Urinary bladder (tissue), 4 donors: Measurements from ENCODE around the gene OR9A2. TPM values are rescaled to one million over a fixed set of nuclear protein-coding genes. Genes with fewer than 3 reads are reported as not detected.
"Not testable (repeated sequence)": the region's sequence is repeated elsewhere in the genome, so short reads cannot be mapped to it uniquely, and the experiment has no call there.

Experiments used
- DNase-seq: peaks from one replicate; pipeline ENCODE4 v3.0.0-alpha.2; 2015; ENCODE audit errors: extremely low spot score
- H3K27ac ChIP-seq: one replicate; pipeline ENCODE4 v1.5.1; 2013; ENCODE audit warnings: low read depth, mild to moderate bottlenecking, moderate library complexity
- H3K36me3 ChIP-seq: one replicate; pipeline ENCODE4 v1.6.1; 2013; ENCODE audit warnings: mild to moderate bottlenecking, moderate library complexity; ENCODE audit not compliant: insufficient read depth
- H3K4me1 ChIP-seq: one replicate; pipeline ENCODE4 v1.6.1; 2013; ENCODE audit warnings: mild to moderate bottlenecking, moderate library complexity; ENCODE audit not compliant: insufficient read depth
- H3K4me3 ChIP-seq: one replicate; pipeline ENCODE4 v1.5.1; 2013; ENCODE audit warnings: low read depth, low read length
- WGBS: extraction: QIAGEN DNeasy Blood & Tissue Kit; methylation state at CpG from one replicate; pipeline ENCODE4 v1.1.7; 2013; 5-methylcytosine and 5-hydroxymethylcytosine counted together
- polyA plus RNA-seq: library from polyadenylated mRNA; stranded (reverse); fragments of 200-250 nt; gene quantifications from one replicate; pipeline ENCODE4 v1.2.3, GENCODE V29; 2013
- total RNA-seq: library from RNA; depleted of rRNA; stranded (reverse); fragments of >200 nt; gene quantifications from one replicate; pipeline ENCODE4 v1.2.3, GENCODE V29; 2014
- donor health status: healthy with polysubstance abuse.
- donor health status: healthy.

Gene OR9A2
- total and polyA plus RNA-seq, 2 donors: 1.1 TPM; not detected in 1

DNA sequence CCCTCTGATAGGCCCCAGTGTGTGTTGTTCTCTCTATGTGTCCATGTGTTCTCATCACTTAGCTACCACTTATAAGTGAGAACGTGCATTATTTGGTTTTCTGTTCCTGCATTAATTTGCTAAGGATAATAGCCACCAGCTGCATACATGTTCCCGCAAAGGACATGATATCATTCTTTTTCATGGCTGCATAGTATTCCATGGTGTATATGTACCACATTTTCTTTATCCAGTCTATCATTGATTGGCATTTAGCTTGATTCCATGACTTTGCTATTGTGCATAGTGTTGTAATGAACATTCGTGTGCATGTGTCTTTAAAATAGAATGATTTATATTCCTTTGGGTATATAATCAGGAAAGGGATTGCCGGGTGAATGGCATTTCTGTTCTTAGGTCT is 48.5 kb downstream of the OR9A2 start:
- H3K4me1 ChIP-seq, H3K36me3 ChIP-seq, DNase-seq, H3K27ac ChIP-seq, H3K4me3 ChIP-seq: not testable (repeated sequence)
- 88% methylated on average over 4 of the region's 4 CpGs for WGBS

Other genes starting within 250 kb of the OR9A2 start
- gene EPHB6, start 172.1 kb downstream of the OR9A2 start, total RNA-seq: 10.8 TPM
- 23.4 TPM for gene EPHB6, start 172.1 kb downstream of the OR9A2 start, polyA plus RNA-seq
- gene TRPV6, start 141.4 kb downstream of the OR9A2 start, total RNA-seq: 0.74 TPM
- 0.32 TPM for gene TRPV6, start 141.4 kb downstream of the OR9A2 start, polyA plus RNA-seq
- gene TRPV5, start 93.4 kb downstream of the OR9A2 start, total RNA-seq: 0.26 TPM
- gene TRPV5, start 93.4 kb downstream of the OR9A2 start, polyA plus RNA-seq: not detected
- gene LLCFC1, start 87.6 kb downstream of the OR9A2 start, total RNA-seq: not detected
- gene LLCFC1, start 87.6 kb downstream of the OR9A2 start, polyA plus RNA-seq: not detected
- gene KEL, start 64.8 kb downstream of the OR9A2 start, total RNA-seq: 0.16 TPM
- gene KEL, start 64.8 kb downstream of the OR9A2 start, polyA plus RNA-seq: 0.18 TPM
- gene OR6V1, start 25.2 kb upstream of the OR9A2 start, total RNA-seq: not detected
- gene OR6V1, start 25.2 kb upstream of the OR9A2 start, polyA plus RNA-seq: not detected
- not detected for gene PIP, start 104.9 kb upstream of the OR9A2 start, total RNA-seq
- not detected for gene PIP, start 104.9 kb upstream of the OR9A2 start, polyA plus RNA-seq
- not detected for gene TAS2R39, start 156.3 kb upstream of the OR9A2 start, total RNA-seq
- gene TAS2R39, start 156.3 kb upstream of the OR9A2 start, polyA plus RNA-seq: not detected
- not detected for gene TAS2R40, start 194.9 kb upstream of the OR9A2 start, total RNA-seq
- gene TAS2R40, start 194.9 kb upstream of the OR9A2 start, polyA plus RNA-seq: not detected
- 84.8 TPM for gene GSTK1, start 236.3 kb upstream of the OR9A2 start, total RNA-seq
- 139 TPM for gene GSTK1, start 236.3 kb upstream of the OR9A2 start, polyA plus RNA-seq